ENCODE results near the gene HHAT.

HHAT gene

DNA sequence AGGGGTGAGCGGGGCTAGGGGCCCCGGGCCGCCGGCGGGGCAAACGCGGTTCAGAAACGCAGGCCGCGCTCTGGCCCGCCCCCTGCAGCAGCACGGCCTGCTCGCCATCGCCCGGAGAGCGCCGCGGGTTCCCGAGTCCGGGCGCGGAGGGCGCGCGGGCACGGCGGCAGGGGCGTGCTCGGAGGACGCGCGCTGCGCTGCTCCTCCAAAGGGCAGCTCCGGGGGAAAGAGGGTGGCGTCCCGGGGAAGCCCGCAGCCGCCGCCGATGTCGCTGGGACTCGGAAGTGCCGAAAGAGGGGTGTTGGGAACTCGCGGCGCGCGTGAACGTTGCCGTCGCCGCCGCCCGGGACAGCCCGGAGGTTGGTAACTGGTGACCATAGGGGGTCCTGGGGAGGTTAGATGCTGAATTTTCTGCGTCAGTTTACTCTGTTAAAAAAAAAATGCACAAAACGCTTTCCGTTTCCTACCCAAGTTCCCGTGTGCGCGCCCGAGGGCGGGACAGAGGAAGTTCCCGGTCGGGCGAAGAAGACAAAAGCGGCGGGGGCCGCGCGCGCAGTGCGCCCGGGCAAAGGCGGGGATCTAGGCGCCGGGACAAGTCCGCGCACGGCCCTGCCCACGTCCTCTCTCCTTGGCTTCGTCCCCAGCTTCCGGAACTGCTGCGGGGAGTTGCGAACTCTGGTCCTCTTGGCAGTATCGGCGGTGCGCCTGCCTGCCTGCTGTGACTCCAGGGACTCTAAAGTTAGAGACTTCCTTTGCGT is at the start of gene HHAT:
Gene HHAT (plus strand): TSS at position 157 of the 758 bp plus-strand sequence. CDS start 20,074 bp downstream, outside the sequence.
- peak in 1 of 2 donors; percentile 43 for DNase-seq (ENCODE audit: extremely low read depth in 1 of 2, low read depth in 1 of 2)

GRCh38 chr1:210280221-210280620 is 48.5 kb upstream of the HHAT start:
- no peak for DNase-seq (ENCODE audit: extremely low read depth in 1 of 2, low read depth in 1 of 2)

DNA sequence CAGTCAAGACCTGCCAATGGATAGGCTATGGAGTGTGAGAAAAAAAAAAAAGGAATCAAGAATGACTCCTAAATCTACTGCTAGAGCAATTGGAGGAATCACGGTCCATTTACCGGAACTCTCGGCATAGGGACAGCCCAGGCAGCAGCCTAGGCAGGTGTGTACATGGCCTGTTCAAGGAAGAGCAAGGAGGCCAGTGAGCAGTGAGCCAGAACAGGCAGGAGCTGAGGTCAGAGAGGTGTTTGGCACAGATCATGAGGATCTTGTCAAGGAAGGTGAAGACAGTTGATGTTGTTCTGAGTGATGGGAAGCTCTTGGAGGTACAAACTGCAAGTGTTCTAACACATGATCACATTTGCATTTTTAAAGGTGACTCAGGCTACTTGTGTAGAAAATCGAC is 40.6 kb upstream of the HHAT start:
- no peak for DNase-seq (ENCODE audit: extremely low read depth in 1 of 2, low read depth in 1 of 2)

DNA sequence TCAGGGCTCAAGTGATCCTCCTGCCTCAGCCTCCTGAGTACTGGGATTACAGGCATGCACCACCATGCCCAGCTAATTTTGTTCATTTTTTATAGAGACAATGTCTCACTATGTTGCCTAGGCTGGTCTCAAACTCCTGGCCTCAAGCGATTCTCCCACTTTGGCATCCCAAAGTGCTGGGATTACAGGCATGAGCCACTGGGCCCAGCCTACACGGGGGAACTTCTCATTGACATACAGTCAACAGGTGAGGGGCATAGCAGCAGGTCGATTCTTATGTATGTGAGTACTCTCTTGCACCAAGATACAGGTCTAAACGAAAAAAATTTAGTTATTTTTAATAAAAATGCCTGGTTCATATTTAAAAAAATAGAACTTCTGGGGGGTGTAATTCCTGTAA is 39.5 kb upstream of the HHAT start:
- DNase-seq (ENCODE audit: extremely low read depth in 1 of 2, low read depth in 1 of 2) = no peak

- no peak for DNase-seq (ENCODE audit: extremely low read depth in 1 of 2, low read depth in 1 of 2)
These were observed 37.5 kb upstream of the HHAT start for GRCh38 chr1:210291081-210291764.

GRCh38 chr1:210291786-210292230 is 36.9 kb upstream of the HHAT start:
- no peak for DNase-seq (ENCODE audit: extremely low read depth in 1 of 2, low read depth in 1 of 2)

DNA sequence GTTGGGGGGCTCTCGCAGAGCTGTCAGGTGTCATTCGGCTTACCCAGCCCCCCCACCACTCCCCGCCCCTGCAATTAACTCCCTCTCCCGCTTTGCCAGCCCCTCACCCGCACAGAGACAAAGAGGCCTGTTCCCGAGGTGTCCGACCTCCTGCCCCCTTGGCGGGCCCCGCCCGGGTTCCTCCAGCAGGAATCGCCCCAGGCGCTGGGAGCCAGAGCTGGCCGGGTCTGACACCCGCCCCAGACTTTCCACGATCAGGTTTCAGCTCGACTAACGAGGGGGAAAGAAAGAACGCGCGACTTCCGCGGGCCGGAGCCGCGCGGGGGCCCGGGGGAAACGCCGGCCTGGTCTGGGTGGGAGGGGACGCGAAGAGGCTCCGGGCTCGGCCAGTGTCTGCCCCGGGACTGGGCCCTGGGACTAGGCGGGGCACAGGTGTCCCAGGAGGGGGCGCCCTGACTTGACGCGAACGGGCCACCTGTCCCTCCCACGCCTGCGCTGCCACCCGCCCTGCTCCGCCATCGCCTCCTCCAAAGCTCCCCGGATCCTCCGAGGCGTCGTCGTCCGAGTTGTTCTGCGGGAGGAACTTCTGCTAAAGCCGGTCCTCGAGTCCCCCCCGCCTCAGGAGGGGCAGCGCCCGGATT is 36.4 kb upstream of the HHAT start:
- peak; percentile 16 to 35 for DNase-seq (ENCODE audit: extremely low read depth in 1 of 2, low read depth in 1 of 2)

GRCh38 chr1:210293171-210293607 is 35.5 kb upstream of the HHAT start:
- DNase-seq (ENCODE audit: extremely low read depth in 1 of 2, low read depth in 1 of 2) = no peak

DNA sequence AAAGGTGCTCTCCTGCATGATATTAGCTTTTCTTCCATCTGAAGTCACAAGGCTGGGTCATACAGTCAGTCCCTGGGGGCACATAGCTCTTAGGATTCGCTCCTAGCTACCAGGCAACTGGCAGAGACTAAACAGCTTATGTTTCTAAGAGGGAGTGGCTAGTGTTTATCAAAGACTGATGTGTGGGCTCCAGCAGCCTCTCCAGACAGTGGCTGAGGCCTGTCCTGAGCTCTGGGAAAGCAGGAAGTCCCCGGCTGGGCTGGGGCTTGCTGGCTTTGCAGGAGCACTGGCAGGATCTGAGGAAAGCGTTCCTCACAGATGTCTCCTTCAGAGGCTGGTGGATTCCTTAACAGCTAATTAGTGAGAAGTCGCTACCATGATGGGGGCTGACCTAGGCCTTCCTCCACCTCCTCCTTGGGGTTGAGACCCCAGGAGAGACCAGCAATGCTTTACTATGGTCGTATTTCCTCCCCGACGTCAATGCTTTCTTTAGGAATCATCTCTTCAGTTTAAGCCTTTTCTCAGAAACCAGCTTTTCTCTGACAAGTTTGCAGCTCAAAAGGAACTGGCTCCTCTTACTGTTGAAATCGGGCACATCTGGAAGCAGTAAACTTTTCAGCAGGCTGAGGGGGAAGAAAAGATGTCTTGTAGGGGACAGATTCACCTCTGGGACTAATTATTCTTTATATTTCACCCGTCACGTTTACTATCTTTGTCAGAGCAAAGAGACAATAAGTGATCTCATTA is 33.5 kb upstream of the HHAT start:
- DNase-seq (ENCODE audit: extremely low read depth in 1 of 2, low read depth in 1 of 2) = no peak

GRCh38 chr1:210296682-210297081 is 32.0 kb upstream of the HHAT start:
- DNase-seq (ENCODE audit: extremely low read depth in 1 of 2, low read depth in 1 of 2) = no peak

GRCh38 chr1:210298296-210298695 is 30.4 kb upstream of the HHAT start:
- no peak for DNase-seq (ENCODE audit: extremely low read depth in 1 of 2, low read depth in 1 of 2)

- no peak for DNase-seq (ENCODE audit: extremely low read depth in 1 of 2, low read depth in 1 of 2)
These were observed 29.8 kb upstream of the HHAT start for GRCh38 chr1:210298936-210299335.

DNA sequence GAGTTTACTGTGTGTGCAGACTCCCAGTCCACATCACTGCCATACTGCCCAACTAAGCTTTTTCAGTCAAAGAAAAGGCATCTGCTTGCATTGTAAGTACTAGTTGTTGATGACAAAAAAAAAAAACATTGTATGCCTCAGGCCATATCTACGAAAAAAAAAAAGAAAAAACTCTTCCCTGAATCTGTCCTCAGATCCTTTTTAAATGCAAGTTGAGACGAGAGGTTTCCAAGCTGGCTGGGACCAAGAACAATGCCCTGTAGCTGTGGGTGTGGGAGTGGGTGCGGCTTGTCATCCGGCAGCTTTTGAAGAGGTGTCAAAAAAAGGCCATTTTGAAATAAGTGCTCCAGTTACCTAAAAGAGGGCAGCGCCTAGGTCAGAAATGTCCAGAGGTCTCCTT is 29.2 kb upstream of the HHAT start:
- DNase-seq (ENCODE audit: extremely low read depth in 1 of 2, low read depth in 1 of 2) = no peak

DNA sequence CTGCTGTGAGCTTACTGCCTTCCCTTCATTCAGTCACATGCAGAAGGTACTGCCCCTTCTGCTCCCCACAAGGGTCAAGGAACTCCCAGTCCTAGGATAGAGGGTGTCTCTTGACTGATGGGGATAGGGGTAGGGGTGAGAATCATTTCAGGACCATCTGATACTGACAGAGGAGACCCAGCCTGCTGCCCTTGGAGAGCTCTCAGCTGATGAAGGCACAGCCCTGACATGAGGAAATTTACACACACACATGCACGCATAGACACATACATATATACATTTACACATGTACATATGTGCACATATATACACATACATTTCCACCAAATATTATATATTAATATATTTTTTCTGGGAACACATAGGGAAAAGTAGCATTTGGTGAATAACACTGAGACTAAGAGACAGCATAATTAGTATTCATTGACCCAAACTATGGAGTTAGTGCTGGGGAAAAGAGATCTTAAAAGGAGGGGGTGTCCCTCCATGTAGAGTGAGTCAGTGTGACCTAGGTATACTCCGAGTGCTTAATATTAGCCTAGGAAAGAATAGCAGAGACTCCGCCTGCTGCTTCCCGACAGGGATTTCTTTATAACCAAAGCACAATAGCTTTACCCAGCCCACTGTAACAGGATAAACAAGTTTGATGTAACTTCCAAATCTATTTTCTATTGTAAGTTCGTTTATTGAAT is 27.6 kb upstream of the HHAT start:
- no peak for DNase-seq (ENCODE audit: extremely low read depth in 1 of 2, low read depth in 1 of 2)

DNA sequence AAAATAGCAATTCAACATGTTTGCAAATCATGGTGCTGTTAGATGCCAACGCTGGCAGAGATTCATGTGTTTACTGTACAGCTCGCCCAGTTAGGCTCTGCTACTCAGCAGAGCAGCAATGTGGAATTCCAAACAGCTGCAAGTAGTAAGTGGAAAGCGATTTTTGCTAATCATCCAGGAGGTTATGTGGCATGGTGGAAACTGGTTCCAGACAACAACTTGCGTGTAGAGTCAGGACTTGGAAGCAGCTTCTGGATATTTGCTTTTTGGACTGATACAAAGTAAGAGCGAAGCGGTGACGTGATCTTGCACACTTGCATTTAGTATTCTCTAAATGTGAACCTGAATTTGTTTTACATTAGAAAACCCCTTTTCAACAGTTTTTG is 27.1 kb upstream of the HHAT start:
- no peak for DNase-seq (ENCODE audit: extremely low read depth in 1 of 2, low read depth in 1 of 2)

DNA sequence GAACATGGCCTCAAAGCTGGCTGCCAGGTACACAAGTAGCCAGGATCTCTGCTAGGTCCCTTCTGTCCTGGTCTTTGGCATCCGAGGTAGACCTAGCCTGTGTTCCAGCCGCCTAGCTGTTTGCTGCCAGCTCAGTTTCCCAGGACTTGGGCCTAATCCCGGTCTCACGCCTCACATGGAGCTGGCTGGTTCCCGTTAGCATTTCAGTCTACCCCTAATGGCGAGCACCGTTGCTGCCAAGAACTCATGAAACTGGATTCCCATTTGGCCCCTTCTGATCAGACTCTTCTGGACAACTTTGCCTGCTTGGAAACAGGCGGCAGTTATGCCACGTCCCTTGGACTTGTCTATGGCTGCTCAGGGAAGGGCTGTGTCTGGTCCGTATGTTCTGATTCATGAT is 26.2 kb upstream of the HHAT start:
- DNase-seq (ENCODE audit: extremely low read depth in 1 of 2, low read depth in 1 of 2) = no peak

- no peak for DNase-seq (ENCODE audit: extremely low read depth in 1 of 2, low read depth in 1 of 2)
These were observed 25.3 kb upstream of the HHAT start for GRCh38 chr1:210303391-210303790.

DNA sequence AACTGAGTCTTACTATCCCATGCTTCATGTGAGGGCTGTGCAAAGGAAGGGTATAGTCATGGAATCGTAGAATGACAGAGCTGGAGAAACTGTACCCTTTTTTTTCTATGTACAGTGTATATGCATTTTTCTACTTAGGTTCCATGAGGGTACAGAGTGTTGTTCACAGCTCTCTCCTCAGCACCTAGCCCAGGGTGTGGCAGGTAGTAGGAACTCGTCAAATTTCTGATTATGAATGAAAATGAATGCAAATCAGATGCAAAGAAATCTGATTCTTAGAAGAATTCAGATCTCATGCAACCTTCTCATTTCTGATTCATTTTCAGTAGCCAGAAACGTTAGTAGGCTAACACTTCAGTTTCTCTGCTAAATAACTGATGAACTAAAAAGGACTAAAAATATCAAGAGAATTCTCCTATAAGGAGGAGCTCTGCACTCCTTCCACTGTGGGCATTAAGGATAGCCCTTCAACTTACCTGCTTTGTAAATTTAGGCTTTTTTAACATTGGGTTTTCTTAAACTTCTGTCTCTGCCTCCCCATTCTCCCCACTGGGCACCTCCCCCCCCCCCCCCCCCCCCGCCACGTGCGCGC is 18.0 kb upstream of the HHAT start:
- no peak for DNase-seq (ENCODE audit: extremely low read depth in 1 of 2, low read depth in 1 of 2)

DNA sequence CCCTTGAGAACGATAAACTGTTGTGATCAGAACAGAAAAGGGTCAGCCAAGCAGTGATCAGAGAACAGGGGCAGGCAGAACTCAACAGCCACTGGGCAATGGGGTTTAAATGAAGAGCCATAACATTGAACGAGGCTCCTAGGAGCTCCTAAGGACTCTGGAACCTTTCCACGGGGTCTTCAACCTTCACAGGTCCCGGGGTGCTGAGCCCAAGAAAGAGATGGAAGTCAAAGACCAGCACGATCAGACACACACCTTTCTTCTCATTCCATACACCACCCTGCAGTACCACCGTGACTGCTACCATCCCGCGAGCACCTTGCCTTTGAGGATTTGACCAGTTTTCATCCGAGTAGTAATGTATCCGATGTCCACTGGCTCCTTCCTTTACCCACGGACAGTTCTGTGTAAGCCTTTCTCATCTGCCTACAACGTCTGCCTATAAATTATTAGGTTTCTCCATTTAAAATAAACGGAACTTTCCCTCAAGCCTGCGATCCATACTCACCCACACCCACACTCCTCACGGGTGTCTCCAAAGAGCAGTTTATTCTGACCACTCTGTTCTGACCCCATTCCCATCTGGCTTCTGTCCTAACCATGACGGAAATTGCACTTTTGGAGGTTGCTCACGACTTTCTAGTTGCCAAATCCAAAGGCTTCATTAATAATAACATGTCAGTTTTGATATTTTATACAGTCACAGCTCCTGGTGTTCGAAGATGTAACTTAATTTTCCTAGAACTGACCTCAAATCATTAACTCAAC is 16.8 kb upstream of the HHAT start:
- no peak for DNase-seq (ENCODE audit: extremely low read depth in 1 of 2, low read depth in 1 of 2)

Data from stimulated activated CD8-positive, alpha-beta memory T cell treated with anti-CD3 and anti-CD28 coated beads, Interleukin-7, amount 100 ng/mL, for 48 hours (primary cell).